Measurements from ENCODE around the gene TMED6. TPM values are rescaled to one million over a fixed set of nuclear protein-coding genes. Genes with fewer than 3 reads are reported as not detected.
"Not testable (repeated sequence)": the region's sequence is repeated elsewhere in the genome, so short reads cannot be mapped to it uniquely, and the experiment has no call there.

The TMED6 gene
- total RNA-seq, 2 experiments from 2014 or later, result 1.2 to 1.3 TPM

DNA sequence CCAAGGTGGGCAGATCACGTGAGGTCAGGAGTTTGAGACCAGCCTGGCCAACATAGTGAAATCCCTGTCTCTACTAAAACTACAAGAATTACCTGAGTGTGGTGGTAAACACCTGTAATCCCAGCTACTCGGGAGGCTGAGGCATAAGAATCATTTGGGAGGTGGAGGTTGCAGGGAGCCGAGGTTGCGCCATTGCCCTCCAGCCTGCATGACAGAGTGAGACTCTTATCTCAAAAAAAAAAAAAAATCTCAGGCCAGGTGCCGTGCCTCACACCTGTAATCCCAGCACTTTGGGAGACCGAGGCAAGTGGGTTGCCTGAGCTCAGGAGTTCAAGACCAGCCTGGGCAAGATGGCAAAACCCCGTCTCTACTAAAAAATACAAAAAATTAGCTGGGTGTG lies 54.8 kb downstream of the TMED6 start:
- H3K27ac Mint-ChIP-seq; H3K4me1 Mint-ChIP-seq; DNase-seq; H3K27me3 Mint-ChIP-seq; intact Hi-C loops (cut with DNase I, micrococcal nuclease); H3K9me3 Mint-ChIP-seq (ENCODE audit: low read depth); H3K36me3 Mint-ChIP-seq (ENCODE audit: low read depth); H3K4me3 Mint-ChIP-seq; POLR2A ChIA-PET; ATAC-seq: not testable (repeated sequence)
- CTCF ChIA-PET, result interaction anchor here (0.6 to 2.1 kb wide), 3 partner anchors 8 to 447 kb away, joined by 3 to 8 read pairs (median 3); no protein-coding TSS in a partner anchor

DNA sequence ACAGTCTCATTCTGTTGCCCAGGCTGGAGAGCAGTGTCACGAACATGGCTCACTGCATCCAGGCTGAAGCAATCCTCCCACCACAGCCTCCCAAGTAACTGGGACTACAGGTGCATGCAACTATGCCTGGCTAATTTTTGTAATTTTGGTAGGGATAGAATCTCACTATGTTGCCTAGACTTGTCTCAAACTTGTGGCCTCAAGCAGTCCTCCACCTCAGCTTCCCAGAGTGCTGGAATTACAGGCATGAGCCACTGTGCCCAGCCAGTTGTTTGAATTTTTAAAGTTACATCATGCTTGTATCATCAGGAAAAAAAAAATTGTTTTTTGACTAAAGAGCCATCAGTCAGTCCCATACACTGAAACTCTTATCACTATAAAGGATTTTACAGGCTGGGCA lies 57.5 kb downstream of the TMED6 start:
- H3K36me3 Mint-ChIP-seq (ENCODE audit: low read depth), result no peaks in the 10 kb centered on the region
- CTCF ChIA-PET, result no interaction called here
- no peak overlapping the region for H3K4me3 Mint-ChIP-seq
- DNase-seq (no peak), ATAC-seq (no peak)
- H3K27ac Mint-ChIP-seq, result no peak overlapping the region
- no peaks in the 10 kb centered on the region for H3K9me3 Mint-ChIP-seq (ENCODE audit: low read depth)
- H3K27me3 Mint-ChIP-seq, result no peaks in the 10 kb centered on the region
- intact Hi-C loops (cut with DNase I, micrococcal nuclease), result no loop called here
- POLR2A ChIA-PET, result no interaction called here
- peaks cover 6% of the 10 kb centered on the region for H3K4me1 Mint-ChIP-seq

DNA sequence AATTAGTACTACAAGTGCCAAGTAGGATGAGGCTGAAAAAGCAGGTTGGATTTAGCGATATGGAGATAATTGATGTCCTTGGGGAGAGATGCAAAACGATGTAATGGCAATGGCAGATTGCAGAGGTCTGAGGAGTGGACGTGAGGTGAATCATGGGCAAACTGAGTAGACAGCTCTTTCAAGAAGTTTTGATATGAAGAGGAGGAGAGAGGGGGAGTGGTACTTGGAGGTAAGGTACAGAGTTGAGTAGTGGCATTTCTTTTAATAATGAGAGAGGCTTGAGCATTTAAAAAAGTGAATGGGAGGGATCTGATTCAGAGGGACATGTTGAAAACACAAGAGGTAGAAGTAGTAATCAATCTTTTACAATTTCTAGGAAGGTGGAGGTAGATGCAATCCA lies 58.2 kb downstream of the TMED6 start:
- H3K9me3 Mint-ChIP-seq (ENCODE audit: low read depth), result no peaks in the 10 kb centered on the region
- H3K4me3 Mint-ChIP-seq, result no peak overlapping the region
- H3K27ac Mint-ChIP-seq, result peak overlapping the region; percentile 66
- ChIA-PET CTCF (no interaction called here), POLR2A (no interaction called here)
- ATAC-seq (peak; percentile 77), DNase-seq (no peak)
- peaks cover 6% of the 10 kb centered on the region for H3K4me1 Mint-ChIP-seq
- H3K27me3 Mint-ChIP-seq, result no peaks in the 10 kb centered on the region
- intact Hi-C loops (cut with DNase I, micrococcal nuclease), result no loop called here
- no peaks in the 10 kb centered on the region for H3K36me3 Mint-ChIP-seq (ENCODE audit: low read depth)

Other genes starting within 250 kb of the TMED6 start
- under 1 TPM; 0.39 to 0.42 TPM for gene HAS3, start 246.1 kb downstream of the TMED6 start, total RNA-seq
- gene CHTF8, start 219.2 kb downstream of the TMED6 start, total RNA-seq, result 100 to 1,000 TPM; 153 to 194 TPM
- 100 to 1,000 TPM; 102 to 119 TPM for gene UTP4, start 219.1 kb downstream of the TMED6 start, total RNA-seq
- 10 to 100 TPM; 15.7 to 17.2 TPM for gene SNTB2, start 164.6 kb downstream of the TMED6 start, total RNA-seq
- 10 to 100 TPM; 28.4 to 31.9 TPM for gene VPS4A, start 40.4 kb downstream of the TMED6 start, total RNA-seq
- gene PDF, start 21.2 kb downstream of the TMED6 start, total RNA-seq, result 10 to 100 TPM; 10.1 to 19.9 TPM
- gene COG8, start 12.2 kb downstream of the TMED6 start, total RNA-seq, result 10 to 100 TPM; 30.0 to 30.3 TPM
- 10 to 100 TPM; 39.1 to 41.3 TPM for gene NIP7, start 12.0 kb downstream of the TMED6 start, total RNA-seq
- gene TERF2, start 34.2 kb upstream of the TMED6 start, total RNA-seq, result 10 to 100 TPM; 45.9 to 82.4 TPM
- 100 to 1,000 TPM; 158 to 187 TPM for gene CYB5B, start 72.8 kb upstream of the TMED6 start, total RNA-seq
- gene NFAT5, start 214.2 kb upstream of the TMED6 start, total RNA-seq, result 10 to 100 TPM; 29.6 to 37.9 TPM

Measured in activated CD4-positive, alpha-beta T cell treated with anti-CD3 and anti-CD28 coated beads for 36 hours (primary cell).